Esophagus squamous epithelium (tissue), 5 donors: ENCODE data around the gene CPSF4. TPM values are rescaled to one million over a fixed set of nuclear protein-coding genes. Genes with fewer than 3 reads are reported as not detected.

Experiments
- DNase-seq: peaks from one replicate; lab custom pipeline; 2025; lab: John Stamatoyannopoulos, UW
- H3K27ac ChIP-seq, 4 donors: fragments of 200-600 bp; sonication (generic); one replicate each; pipeline ENCODE4 v1.5.1; 2016 to 2019; ENCODE audit warnings: mild to moderate bottlenecking in 1 of 4
- H3K27me3 ChIP-seq, 4 donors: fragments of 200-600 bp; sonication (generic); 1 replicate in 3 of 4; 2 replicates in 1 of 4; pipeline versions ENCODE4 v1.5.1 to v1.6.0; 2017 to 2021; ENCODE audit warnings: antibody characterized with exemption in 1 of 4
- H3K36me3 ChIP-seq, 3 donors: fragments of 200-600 bp; sonication (generic); one replicate each; pipeline ENCODE4 v1.5.1; 2016 to 2019
- H3K4me1 ChIP-seq, 3 donors: fragments of 200-600 bp; sonication (generic); one replicate each; pipeline ENCODE4 v1.5.1; 2017 to 2019
- H3K4me3 ChIP-seq, 4 donors: fragments of 200-600 bp; sonication (generic); 1 replicate in 3 of 4; 2 replicates in 1 of 4; pipeline ENCODE4 v1.5.1; 2016 to 2019; ENCODE audit warnings: mild to moderate bottlenecking in 2 of 4, moderate library complexity in 1 of 4
- H3K9me3 ChIP-seq, 3 donors: fragments of 200-600 bp; sonication (generic); one replicate each; pipeline ENCODE4 v1.5.1; 2016 to 2019
- POLR2A ChIP-seq, 4 donors: fragments of 450-650 bp; IDR thresholded peaks; one replicate each; pipeline ENCODE4 v1.6.1; 2017; ENCODE audit warnings: antibody characterized with exemption in 4 of 4, mild to moderate bottlenecking in 4 of 4, moderate library complexity in 3 of 4
- WGBS, 2 donors: methylation state at CpG; one replicate each; pipeline ENCODE4 v1.1.5; 2018; 5-methylcytosine and 5-hydroxymethylcytosine counted together
- intact Hi-C: fragments of 100-400 bp; cut with DNase I; formaldehyde crosslinking; loops from one replicate; pipeline ENCODE4 v1.15.0; 2022
- total RNA-seq, 4 donors: library from RNA; depleted of rRNA; stranded (reverse); fragments of >200 nt; gene quantifications; one replicate each; pipeline ENCODE4 v1.1.0, GENCODE V29; 2016
- TF ChIP-seq, protein P1 (sequence below), 6 experiments: fragments of 450-650 bp in 4 of 6; fragments of 200-600 bp in 2 of 6; sonication (generic) in 2 of 6; IDR thresholded peaks; one replicate each; pipeline ENCODE4 v1.5.1; 2016 to 2019; ENCODE audit warnings: antibody characterized with exemption in 6 of 6, mild to moderate bottlenecking in 4 of 6, moderate library complexity in 4 of 6
- donor health status: DM: yes; HTN: yes; CAD: no.

The CPSF4 gene
- 10 to 100 TPM; 15.1 to 29.2 (median 19.4) TPM for total RNA-seq

DNA sequence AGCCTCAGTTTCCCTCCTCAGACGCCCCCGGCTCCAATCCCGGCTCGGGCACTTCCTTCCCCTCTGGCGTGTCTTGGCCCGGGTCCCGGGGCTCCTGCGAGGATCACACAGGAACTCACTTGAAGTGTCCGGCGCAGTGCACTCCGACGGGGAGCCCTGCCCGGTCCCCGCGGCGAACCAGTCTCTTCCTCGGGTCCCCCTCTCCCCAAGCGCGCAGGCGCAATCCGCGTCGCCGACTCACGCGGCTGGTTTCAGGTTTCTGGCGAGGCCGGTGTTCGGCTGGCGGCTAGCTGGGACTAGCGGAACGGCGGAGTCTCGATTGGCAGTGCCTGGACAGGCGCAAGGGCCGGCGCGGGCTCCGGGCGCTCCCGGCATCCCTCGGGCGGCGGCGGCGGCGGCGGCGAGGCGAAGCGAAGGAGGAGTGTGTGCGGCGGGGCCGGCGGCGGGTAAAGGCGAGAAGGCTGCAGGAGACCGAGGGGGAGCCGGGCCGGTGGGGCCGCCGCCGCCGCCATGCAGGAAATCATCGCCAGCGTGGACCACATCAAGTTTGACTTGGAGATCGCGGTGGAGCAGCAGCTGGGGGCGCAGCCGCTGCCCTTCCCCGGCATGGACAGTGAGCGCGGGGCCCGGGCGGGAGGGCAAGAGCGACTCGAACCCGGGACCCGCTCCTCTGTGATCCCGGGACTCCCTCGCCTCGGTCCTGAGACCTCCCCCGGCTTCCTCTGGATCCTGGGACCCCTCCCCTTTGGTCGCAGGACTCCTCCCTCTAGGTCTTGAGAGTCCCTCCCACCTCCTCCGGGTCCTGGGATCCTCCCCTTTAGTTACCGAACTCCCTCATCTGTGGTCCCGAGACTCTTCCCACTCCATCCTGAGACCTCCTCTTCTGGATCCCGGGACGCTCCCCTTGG is at the start of gene CPSF4, which contains the start of gene PTCD1:
Gene CPSF4, plus strand, starts transcription at position 371 of the 908 bp plus-strand sequence. Its CDS starts 140 bp downstream, at position 511.
Gene PTCD1, minus strand, starts transcription at position 226 of the 908 bp plus-strand sequence. CDS start 3,556 bp downstream, outside the sequence.
- intact Hi-C loops = no loop called here
- 0 to 1% methylated on average over 26 to 29 of the region's 89 CpGs for WGBS, 2 donors
- DNase-seq = peak; percentile 69

DNA sequence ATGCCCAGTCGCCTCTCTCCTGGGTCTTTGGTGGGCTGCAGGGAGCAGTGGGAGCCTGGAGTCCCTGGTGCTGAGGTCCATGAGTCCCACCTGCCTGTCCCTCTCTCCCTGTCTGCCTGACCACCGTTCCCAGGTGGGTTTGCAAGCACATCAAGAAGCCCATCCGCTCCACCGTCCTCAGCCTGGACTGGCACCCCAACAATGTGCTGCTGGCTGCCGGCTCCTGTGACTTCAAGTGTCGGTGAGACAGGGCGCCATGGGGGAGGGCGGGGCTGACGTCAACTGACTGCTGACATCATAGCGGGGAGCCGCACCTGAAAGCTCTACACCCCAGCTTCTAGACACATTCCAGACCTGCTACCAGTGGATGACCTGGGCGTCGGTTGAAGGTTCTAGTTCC is 49.0 kb upstream of the CPSF4 start:
- Histone ChIP-seq H3K27me3 (no peaks in the 10 kb centered on the region), H3K36me3 (peaks cover 11 to 81% (median 43%) of the 10 kb centered on the region in 3 donors), H3K4me1 (peaks cover 16 to 29% (median 20%) of the 10 kb centered on the region in 3 donors), H3K27ac (no peak overlapping the region), H3K9me3 (no peaks in the 10 kb centered on the region), H3K4me3 (no peak overlapping the region)
- no peak for TF ChIP-seq POLR2A (IDR thresholded peaks at IDR 0.05)
- TF ChIP-seq, protein P1, sequence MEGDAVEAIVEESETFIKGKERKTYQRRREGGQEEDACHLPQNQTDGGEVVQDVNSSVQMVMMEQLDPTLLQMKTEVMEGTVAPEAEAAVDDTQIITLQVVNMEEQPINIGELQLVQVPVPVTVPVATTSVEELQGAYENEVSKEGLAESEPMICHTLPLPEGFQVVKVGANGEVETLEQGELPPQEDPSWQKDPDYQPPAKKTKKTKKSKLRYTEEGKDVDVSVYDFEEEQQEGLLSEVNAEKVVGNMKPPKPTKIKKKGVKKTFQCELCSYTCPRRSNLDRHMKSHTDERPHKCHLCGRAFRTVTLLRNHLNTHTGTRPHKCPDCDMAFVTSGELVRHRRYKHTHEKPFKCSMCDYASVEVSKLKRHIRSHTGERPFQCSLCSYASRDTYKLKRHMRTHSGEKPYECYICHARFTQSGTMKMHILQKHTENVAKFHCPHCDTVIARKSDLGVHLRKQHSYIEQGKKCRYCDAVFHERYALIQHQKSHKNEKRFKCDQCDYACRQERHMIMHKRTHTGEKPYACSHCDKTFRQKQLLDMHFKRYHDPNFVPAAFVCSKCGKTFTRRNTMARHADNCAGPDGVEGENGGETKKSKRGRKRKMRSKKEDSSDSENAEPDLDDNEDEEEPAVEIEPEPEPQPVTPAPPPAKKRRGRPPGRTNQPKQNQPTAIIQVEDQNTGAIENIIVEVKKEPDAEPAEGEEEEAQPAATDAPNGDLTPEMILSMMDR (IDR thresholded peaks at IDR 0.05) = no peak
- no peak for DNase-seq
- WGBS, 2 donors = 96 to 100% methylated on average over 5 to 6 of the region's 13 CpGs
- intact Hi-C loops = no loop called here

More for the DNA sequence above, at the start of gene CPSF4, which contains the start of gene PTCD1:
- Histone ChIP-seq H3K4me1 (peaks cover 11 to 70% (median 31%) of the 10 kb centered on the region in 3 donors), H3K27me3 (no peaks in the 10 kb centered on the region), H3K36me3 (peaks cover 0 to 36% (median 6%) of the 10 kb centered on the region in 3 donors), H3K9me3 (no peaks in the 10 kb centered on the region), H3K27ac (peak within 1 kb of the TSS; percentile 89 to 95 (median 92)), H3K4me3 (peak within 1 kb of the TSS; percentile 80 to 100 (median 92))
- peak in 3 of 4 donors; percentile 12 to 57 (median 32) for TF ChIP-seq POLR2A (IDR thresholded peaks at IDR 0.05)
- TF ChIP-seq, protein P1 (IDR thresholded peaks at IDR 0.05) = peak in 1 of 6 experiments; percentile 32

DNA sequence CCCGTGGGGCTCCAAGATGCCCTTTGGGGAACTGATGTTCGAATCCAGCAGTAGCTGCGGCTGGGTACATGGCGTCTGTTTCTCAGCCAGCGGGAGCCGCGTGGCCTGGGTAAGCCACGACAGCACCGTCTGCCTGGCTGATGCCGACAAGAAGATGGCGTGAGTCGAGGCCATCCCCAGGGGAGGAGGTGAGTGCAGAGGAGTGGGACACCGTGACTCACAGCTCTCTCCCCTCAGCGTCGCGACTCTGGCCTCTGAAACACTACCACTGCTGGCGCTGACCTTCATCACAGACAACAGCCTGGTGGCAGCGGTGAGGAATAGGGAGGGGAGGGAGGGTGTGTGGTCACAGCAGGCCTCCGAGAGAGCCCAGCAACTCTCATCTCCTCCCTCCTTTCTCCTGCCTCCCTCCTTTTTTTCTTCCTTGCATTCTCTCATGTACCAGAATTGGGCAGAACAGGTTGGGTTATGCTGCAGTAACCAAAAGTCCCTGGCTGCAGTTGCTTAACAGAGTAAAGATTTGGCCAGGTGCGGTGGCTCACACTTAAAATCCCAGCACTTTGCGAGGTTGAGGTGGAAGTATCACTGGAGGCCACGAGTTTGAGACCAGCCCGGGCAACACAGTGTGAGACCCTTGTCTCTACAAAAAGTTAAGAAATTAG is 47.7 kb upstream of the CPSF4 start:
- no peak for DNase-seq
- no peak overlapping the region for H3K27ac ChIP-seq
- 92 to 98% methylated on average over 7 to 12 of the region's 23 CpGs for WGBS, 2 donors
- no peak overlapping the region for H3K4me3 ChIP-seq
- H3K27me3 ChIP-seq = no peaks in the 10 kb centered on the region
- H3K9me3 ChIP-seq = no peaks in the 10 kb centered on the region
- intact Hi-C loops = no loop called here
- peaks cover 11 to 85% (median 48%) of the 10 kb centered on the region in 3 donors for H3K36me3 ChIP-seq
- TF ChIP-seq, protein P1 (IDR thresholded peaks at IDR 0.05) = no peak
- no peak for TF ChIP-seq POLR2A (IDR thresholded peaks at IDR 0.05)
- H3K4me1 ChIP-seq = peaks cover 16 to 24% (median 20%) of the 10 kb centered on the region in 3 donors

DNA sequence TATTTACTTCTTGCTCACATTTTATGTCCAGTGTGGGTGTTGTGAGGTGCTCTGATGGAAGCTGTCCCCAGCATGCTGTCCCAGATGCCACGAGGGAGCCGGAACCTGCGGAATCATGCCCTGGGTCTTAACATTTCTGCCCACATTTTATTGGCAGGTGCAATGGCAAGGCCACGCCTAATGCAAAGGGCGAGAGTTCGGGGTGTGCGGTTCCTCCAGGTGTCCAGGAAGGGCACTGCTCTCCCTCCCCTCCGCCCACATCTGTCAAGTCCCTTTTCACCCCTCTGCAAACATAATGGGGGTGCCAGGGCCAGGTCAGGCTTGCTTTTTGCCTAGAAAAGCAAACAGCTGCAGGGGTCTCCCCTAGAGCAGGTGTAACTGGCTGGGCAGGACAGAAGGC is 46.7 kb upstream of the CPSF4 start:
- 49 to 84% methylated on average over 3 to 8 of the region's 8 CpGs for WGBS, 2 donors
- Histone ChIP-seq H3K4me3 (peak overlapping the region; percentile 47 to 73 (median 62)), H3K27ac (peak overlapping the region; percentile 80 to 89 (median 86)), H3K36me3 (peaks cover 18 to 85% (median 48%) of the 10 kb centered on the region in 3 donors), H3K4me1 (peaks cover 16 to 24% (median 20%) of the 10 kb centered on the region in 3 donors), H3K9me3 (no peaks in the 10 kb centered on the region), H3K27me3 (no peaks in the 10 kb centered on the region)
- intact Hi-C loops = no loop called here
- TF ChIP-seq POLR2A (IDR thresholded peaks at IDR 0.05) = peak in 1 of 4 donors; percentile 8
- TF ChIP-seq, protein P1 (IDR thresholded peaks at IDR 0.05) = no peak
- no peak for DNase-seq
